Large intestine (tissue), 3 donors: ENCODE data around the gene ZNF555. TPM values are rescaled to one million over a fixed set of nuclear protein-coding genes. Genes with fewer than 3 reads are reported as not detected.

Experiments used
- DNase-seq, 2 donors: peaks; one replicate each; pipeline versions ENCODE4 v3.0.0 to v3.0.0-alpha.2; 2013
- H3K27ac ChIP-seq: one replicate; pipeline ENCODE4 v1.5.1; 2013; ENCODE audit warnings: low read length
- H3K27me3 ChIP-seq: 2 replicates; pipeline ENCODE4 v1.6.1; 2013; ENCODE audit warnings: low read length; ENCODE audit not compliant: control insufficient read depth, insufficient read depth
- H3K36me3 ChIP-seq: 2 replicates; pipeline ENCODE4 v1.6.1; 2013; ENCODE audit warnings: low read length; ENCODE audit not compliant: control insufficient read depth, insufficient read depth
- H3K4me1 ChIP-seq: one replicate; pipeline ENCODE4 v1.6.1; 2013; ENCODE audit warnings: low read length; ENCODE audit not compliant: control insufficient read depth, insufficient read depth
- H3K4me3 ChIP-seq: one replicate; pipeline ENCODE4 v1.5.1; 2013; ENCODE audit warnings: low read length
- H3K9me3 ChIP-seq: one replicate; pipeline ENCODE4 v1.6.1; 2013; ENCODE audit warnings: mild to moderate bottlenecking, low read depth, low read length, moderate library complexity; ENCODE audit not compliant: control insufficient read depth
- WGBS: methylation state at CpG from one replicate; pipeline ENCODE4 v1.1.5; 2013; ENCODE audit warnings: low lambda C conversion rate; ENCODE audit not compliant: insufficient coverage; 5-methylcytosine and 5-hydroxymethylcytosine counted together
- polyA plus RNA-seq: library from polyadenylated mRNA; unstranded; fragments of 120-200 nt; gene quantifications from one replicate; pipeline ENCODE4 v1.2.1, GENCODE V29; 2013

The ZNF555 gene
- polyA plus RNA-seq, 1 donor: 4.9 TPM

DNA sequence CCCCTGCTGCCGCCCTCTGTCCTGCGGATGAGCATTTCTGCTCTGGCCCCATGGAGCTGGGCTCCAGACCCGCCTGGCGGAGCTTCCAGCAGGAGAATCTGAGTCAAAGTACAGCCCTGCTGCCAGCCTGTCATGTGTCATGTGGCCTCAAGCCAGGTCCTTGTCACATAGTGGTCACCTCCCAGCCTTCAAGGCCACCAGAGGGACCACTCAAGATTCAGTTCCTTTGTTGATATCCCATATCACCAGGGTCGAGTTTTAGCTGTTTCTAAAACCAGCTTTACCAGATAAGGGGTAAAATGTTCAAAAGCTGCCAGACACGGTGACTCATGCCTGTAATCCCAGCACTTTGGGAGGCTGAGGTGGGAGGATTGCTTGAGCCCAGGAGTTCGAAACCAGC, 42.5 kb upstream of the ZNF555 start:
- no peak overlapping the region for H3K27ac ChIP-seq
- DNase-seq: no peak
- no peak overlapping the region for H3K4me3 ChIP-seq
- no peaks in the 10 kb centered on the region for H3K9me3 ChIP-seq
- no peaks in the 10 kb centered on the region for H3K27me3 ChIP-seq
- H3K36me3 ChIP-seq: peaks cover 65% of the 10 kb centered on the region
- WGBS: no CpG with 5 or more reads among the region's 7 CpGs
- H3K4me1 ChIP-seq: no peaks in the 10 kb centered on the region

DNA sequence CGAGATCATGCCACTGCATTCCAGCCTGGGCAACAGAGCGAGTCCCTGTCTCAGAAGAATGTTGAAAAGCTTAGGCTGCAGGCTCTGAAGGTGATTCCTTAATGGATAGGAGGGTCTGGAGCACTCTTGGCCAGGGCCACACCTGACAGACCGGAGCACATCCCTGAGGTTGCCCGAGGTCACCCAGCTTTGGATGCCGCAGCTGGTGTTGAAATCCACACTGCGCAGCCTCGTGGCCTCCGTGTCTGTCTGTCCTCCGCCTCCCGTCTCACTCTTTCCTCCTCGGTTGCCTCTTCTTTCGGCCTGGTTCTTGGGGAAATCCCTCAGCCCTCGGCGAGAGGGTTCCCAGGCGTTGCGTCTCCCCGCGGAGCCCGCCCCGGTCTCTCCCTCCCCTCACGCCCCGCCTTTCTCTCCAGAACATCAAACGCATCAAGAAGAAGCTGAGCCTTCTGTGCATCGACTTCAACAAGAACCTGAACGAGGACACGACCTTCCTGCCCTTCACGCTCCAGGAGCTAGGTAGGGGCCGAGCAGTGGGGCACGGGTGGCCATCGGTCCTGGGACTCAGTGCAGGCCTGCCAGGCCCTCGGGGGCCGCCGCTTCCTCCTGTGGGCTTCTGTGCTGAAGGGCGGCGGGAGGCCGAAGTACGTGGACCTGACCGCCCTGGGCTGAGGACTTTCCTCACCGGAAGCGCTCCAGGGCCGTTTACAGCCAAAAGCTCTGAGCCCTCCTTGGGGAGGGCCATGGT, 41.8 kb upstream of the ZNF555 start:
- H3K36me3 ChIP-seq: peaks cover 68% of the 10 kb centered on the region
- no CpG with 5 or more reads among the region's 41 CpGs for whole genome bisulfite sequencing

DNA sequence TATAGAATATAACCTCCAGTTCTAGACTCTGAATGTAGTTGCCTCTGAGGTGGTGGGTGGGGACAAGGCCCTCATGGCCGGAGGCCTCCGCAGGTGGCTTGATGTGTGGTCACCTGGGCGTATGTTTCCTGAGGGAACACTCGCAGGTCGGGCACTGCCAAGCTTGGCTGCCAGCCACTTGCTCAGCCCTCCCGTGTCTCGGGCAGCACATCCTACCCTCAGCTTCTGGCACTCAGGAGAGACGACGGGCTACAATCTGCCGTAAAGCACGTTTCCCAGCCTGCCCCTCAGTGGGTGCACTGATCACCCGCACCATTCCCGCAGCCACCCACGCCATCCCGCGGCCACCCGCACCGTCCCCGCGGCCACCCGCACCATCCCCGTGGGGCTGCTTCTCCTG, 40.8 kb upstream of the ZNF555 start:
- no peaks in the 10 kb centered on the region for H3K9me3 ChIP-seq
- H3K27me3 ChIP-seq: no peaks in the 10 kb centered on the region
- no peak overlapping the region for H3K4me3 ChIP-seq
- H3K27ac ChIP-seq: no peak overlapping the region
- DNase-seq: no peak
- peaks cover 70% of the 10 kb centered on the region for H3K36me3 ChIP-seq
- no peaks in the 10 kb centered on the region for H3K4me1 ChIP-seq
- WGBS: no CpG with 5 or more reads among the region's 22 CpGs

More for the DNA sequence above, 41.8 kb upstream of the ZNF555 start:
- Histone ChIP-seq H3K4me3 (no peak overlapping the region), H3K9me3 (no peaks in the 10 kb centered on the region), H3K4me1 (no peaks in the 10 kb centered on the region), H3K27ac (no peak overlapping the region), H3K27me3 (no peaks in the 10 kb centered on the region)
- no peak for DNase-seq

DNA sequence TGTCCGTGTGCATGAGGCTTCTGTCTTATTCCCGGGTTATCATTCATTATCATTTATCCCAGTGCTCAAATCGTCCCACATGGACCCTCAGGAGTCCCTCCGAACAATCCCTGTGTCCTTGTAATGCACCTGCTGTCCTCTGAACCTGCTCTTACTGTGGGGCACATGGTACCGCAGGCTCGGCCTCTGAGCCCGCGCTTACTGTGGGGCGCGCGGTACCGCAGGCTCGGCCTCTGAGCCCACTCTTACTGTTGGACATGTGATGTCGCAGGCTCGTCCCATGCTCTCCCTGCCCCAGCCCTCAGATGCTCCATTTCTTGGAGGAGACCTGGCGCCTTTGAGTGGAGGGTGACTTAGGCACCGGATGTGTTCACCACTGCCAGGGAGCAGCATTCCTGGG, 38.4 kb upstream of the ZNF555 start:
- Histone ChIP-seq H3K4me3 (no peak overlapping the region), H3K9me3 (peaks cover 9% of the 10 kb centered on the region), H3K27me3 (no peaks in the 10 kb centered on the region), H3K27ac (no peak overlapping the region), H3K36me3 (peaks cover 69% of the 10 kb centered on the region), H3K4me1 (no peaks in the 10 kb centered on the region)
- no peak for DNase-seq
- no CpG with 5 or more reads among the region's 17 CpGs for WGBS

DNA sequence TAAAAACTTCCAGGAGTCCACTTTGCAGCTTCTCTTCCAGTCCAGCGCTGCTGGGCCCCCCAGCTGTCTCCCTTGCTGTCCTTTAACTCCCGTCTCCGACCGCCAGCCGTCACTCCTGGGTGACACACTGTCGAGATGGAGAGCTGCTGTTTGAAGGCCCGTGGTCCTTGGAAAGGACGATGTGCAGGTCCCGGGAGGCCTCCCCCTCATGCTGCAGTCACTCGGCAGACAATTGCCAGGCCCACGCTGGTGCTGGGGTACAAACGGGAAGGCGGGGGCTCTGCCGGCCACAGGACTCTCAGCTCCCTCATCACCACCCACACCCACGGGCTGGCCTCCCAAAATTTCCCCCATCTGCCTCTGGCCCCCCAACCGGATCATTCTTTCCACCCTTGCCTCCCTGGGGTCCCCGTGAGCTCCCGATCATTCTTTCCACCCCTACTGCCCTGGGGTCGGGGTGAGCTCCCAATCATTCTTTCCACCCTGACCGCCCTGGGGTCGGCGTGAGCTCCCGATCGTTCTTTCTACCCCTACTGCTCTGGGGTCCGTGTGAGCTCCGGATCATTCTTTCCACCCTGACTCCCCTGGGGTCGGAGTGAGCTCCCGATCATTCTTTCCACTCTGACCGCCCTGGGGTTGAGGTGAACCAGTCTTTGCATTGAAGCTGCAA, 37.7 kb upstream of the ZNF555 start:
- Histone ChIP-seq H3K9me3 (peaks cover 13% of the 10 kb centered on the region), H3K27me3 (no peaks in the 10 kb centered on the region), H3K27ac (no peak overlapping the region), H3K36me3 (peaks cover 69% of the 10 kb centered on the region), H3K4me1 (no peaks in the 10 kb centered on the region), H3K4me3 (no peak overlapping the region)
- DNase-seq: no peak
- 87% methylated on average over 4 of the region's 29 CpGs for WGBS

DNA sequence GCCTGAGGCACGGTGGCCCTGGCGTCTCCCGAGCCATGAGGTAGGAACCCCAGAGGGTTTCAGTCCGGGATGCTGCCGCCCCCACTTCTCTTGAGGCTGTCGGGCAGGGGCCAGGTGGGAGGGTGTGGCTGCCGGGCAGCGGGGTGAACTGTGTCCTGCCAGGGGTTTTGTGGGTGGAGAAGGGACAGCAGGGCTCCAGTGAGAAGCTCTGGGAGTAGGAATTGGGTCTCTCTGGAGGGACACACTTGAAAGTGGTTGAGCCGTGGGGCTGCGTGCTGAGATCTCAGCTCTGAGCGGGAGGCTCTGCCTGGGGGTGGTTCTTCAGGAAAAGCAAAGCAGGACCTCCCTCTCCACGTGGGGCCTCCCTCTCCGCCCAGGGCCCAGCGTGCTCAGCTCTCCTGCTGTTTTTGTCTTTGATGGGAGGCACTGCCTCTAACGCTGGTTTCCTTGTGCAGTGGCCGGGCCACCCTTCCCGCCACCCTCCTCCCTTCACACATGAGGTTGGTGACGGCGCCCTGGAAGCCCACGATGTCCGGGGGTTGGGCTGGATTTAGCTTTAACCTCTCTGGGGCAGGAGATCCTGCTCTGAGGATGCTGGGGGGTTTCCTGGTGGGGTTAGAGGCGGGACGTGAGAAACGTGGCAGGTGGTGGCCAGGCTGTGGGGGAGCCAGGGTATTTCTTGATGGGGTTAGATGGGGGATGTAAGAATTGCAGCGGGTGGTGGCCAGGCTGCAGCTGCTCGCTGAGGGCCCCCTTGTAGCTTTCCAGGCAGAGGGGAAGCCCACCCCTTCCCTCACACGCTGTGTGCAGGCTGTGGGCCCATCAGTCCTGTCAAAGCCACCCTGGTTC, 36.9 kb upstream of the ZNF555 start:
- Histone ChIP-seq H3K4me3 (no peak overlapping the region), H3K4me1 (no peaks in the 10 kb centered on the region), H3K27me3 (no peaks in the 10 kb centered on the region), H3K36me3 (peaks cover 73% of the 10 kb centered on the region), H3K9me3 (peaks cover 13% of the 10 kb centered on the region), H3K27ac (no peak overlapping the region)
- no peak for DNase-seq
- WGBS: no CpG with 5 or more reads among the region's 27 CpGs

DNA sequence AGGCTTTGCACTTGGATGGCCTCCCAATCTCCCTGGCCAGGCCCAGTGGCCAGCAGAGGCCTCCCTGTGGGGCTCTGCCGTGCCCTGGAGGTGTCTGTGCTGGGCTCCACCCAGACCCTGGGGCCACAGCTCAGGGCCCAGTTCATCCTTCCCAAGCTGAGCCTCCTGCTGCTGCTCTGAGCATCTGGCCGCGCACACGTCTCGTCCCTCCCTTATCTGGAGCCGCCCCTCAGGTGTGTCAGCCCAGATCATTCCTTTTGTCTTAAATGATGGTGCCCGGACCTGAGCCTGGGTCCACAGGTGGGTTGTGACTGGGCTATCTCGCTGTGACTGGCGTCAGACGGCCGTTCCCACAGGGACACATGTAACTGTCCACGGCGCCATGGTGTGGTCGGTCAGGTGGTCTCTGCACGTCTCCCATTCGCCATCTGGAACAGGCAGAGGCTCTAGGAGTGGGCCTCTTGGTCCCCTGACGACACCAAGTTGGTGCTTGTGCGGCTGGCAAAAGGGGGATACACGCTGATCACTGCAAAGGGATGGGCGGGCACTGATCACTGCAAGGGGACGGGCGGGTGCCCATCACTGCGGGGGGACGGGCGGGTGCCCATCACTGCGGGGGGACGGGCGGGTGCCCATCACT, 35.9 kb upstream of the ZNF555 start:
- DNase-seq: no peak
- Histone ChIP-seq H3K4me1 (no peaks in the 10 kb centered on the region), H3K4me3 (no peak overlapping the region), H3K9me3 (peaks cover 13% of the 10 kb centered on the region), H3K36me3 (peaks cover 75% of the 10 kb centered on the region), H3K27ac (no peak overlapping the region), H3K27me3 (no peaks in the 10 kb centered on the region)
- WGBS: no CpG with 5 or more reads among the region's 28 CpGs

DNA sequence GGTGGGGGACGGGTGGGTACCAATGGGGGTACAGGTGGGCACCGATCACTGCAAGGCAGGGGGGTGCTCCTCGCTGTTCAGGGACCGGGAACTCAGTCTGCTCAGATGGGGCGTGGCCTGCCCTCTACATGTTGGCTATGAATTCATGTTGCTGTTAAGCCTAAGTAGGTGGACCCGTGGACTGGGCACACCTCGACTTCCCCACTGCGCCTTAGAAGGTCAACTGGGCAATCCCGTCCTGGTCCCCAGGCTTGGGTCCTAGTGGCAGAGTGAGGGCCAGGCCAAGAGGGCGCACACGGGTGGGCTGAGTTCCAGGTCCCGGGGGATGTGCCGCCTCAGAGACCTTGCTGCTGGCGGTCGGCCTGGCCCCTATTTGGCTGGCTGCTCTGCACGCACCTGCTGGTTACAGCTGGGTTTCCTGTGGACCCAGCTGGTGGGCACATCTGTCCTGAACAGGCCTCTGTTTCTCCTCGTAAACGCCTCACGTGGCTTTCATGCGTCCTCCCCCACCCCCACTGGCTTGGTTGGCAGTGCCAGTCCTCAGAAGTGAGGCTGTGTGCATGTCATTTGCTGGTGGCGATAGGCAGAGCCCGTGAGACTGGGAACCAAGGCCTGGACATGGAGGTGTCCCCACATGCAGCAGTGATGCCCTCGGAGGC, 35.2 kb upstream of the ZNF555 start:
- H3K4me3 ChIP-seq: no peak overlapping the region
- peaks cover 7% of the 10 kb centered on the region for H3K4me1 ChIP-seq
- no peak for DNase-seq
- peaks cover 13% of the 10 kb centered on the region for H3K9me3 ChIP-seq
- WGBS: no CpG with 5 or more reads among the region's 23 CpGs
- H3K36me3 ChIP-seq: peaks cover 76% of the 10 kb centered on the region
- H3K27ac ChIP-seq: no peak overlapping the region
- no peaks in the 10 kb centered on the region for H3K27me3 ChIP-seq

DNA sequence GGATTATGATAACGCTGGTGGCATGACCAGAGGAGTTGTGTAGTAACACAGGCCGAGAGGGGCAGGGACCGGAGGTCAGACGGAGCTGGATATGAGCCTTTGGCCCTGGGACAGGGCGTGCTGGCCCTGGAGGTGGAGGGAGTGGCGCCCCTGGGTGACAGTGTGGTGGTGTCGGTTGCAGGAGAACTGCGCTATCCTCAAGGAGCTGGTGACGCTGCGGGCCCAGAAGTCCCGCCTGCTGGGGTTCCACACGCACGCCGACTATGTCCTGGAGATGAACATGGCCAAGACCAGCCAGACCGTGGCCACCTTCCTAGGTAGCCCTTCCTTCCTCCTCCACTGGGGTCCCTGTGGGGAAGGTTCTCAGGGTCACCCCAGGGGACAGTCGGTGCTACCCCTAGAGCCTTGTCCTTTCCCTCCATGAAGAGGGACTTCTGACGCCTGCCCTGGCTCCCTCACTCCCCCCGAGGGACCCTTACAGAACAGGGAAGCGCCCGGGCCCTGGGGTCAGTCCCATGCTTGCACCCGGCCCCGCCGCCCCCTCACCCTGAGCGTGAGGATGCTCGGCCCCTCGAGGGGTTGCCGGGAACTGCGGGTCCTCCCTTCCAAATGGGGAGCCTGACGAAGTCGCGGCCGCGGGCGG, 34.4 kb upstream of the ZNF555 start:
- no peak for DNase-seq
- WGBS: no CpG with 5 or more reads among the region's 34 CpGs
- peaks cover 14% of the 10 kb centered on the region for H3K4me1 ChIP-seq
- peaks cover 69% of the 10 kb centered on the region for H3K36me3 ChIP-seq
- no peak overlapping the region for H3K27ac ChIP-seq
- H3K27me3 ChIP-seq: no peaks in the 10 kb centered on the region
- H3K9me3 ChIP-seq: peaks cover 19% of the 10 kb centered on the region
- no peak overlapping the region for H3K4me3 ChIP-seq
